SHP77 (cell line): ENCODE measurements around the gene AUH.

ENCODE experiments used
- DNase-seq, 2 experiments: peaks; one replicate each; lab custom pipeline; 2025; lab: John Stamatoyannopoulos, UW

Gene AUH

GRCh38 chr9:91164724-91165520 is 196.8 kb downstream of the AUH start:
- peak in 1 of 2 experiments; percentile 25 for DNase-seq
